ENCODE data around the gene MMP24OS.

DNA sequence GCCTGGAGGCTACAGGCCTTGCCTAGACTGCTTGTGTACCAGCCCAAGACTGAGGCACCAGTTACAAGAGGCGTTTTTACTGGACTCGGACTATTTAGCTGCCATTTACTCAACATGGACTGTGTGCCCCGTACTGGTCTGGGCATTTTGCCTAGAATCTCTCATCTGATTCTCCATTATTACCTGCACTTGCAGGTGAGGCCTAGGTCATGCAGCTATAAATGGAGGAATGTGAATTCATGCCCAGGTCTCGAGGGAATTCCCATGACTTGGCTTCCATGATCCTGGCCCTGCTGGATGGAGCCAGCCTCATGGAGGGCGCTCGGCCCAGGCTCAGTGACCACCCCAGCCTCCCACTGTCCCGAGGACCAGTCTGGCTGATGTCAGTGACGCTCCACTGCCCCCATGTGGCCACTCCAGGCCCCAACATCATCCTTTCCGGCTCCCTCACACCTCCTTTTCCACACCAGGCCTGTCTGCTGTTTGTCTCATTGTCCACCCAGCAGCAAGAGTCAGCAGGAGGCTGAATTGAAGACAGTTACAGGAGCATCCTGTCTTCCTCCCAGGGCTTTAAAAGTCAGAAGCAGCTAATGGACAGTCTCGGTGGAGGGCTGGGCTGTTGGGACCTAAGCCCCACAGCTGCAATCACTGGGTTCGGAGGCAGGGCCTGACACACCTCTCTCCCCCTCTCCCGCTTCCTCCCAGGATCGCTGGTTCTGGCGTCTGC, 8.7 kb downstream of the MMP24OS start:
- TF ChIP-seq EZH2 (IDR thresholded peaks at IDR 0.05; ENCODE audit: borderline replicate concordance, insufficient read depth, low read depth, low read length, poor library complexity, severe bottlenecking): no peak
- TF ChIP-seq, protein P1, sequence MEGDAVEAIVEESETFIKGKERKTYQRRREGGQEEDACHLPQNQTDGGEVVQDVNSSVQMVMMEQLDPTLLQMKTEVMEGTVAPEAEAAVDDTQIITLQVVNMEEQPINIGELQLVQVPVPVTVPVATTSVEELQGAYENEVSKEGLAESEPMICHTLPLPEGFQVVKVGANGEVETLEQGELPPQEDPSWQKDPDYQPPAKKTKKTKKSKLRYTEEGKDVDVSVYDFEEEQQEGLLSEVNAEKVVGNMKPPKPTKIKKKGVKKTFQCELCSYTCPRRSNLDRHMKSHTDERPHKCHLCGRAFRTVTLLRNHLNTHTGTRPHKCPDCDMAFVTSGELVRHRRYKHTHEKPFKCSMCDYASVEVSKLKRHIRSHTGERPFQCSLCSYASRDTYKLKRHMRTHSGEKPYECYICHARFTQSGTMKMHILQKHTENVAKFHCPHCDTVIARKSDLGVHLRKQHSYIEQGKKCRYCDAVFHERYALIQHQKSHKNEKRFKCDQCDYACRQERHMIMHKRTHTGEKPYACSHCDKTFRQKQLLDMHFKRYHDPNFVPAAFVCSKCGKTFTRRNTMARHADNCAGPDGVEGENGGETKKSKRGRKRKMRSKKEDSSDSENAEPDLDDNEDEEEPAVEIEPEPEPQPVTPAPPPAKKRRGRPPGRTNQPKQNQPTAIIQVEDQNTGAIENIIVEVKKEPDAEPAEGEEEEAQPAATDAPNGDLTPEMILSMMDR (IDR thresholded peaks at IDR 0.05): peak; percentile 65

Data from B cell (primary cell).